NCI-H748 treated with DMSO at 0.1 percent for 48 hours (cell line): ENCODE measurements around the gene PNPLA3.

ENCODE experiments used
- DNase-seq: peaks from one replicate; lab custom pipeline; 2025; lab: John Stamatoyannopoulos, UW

The PNPLA3 gene

DNA sequence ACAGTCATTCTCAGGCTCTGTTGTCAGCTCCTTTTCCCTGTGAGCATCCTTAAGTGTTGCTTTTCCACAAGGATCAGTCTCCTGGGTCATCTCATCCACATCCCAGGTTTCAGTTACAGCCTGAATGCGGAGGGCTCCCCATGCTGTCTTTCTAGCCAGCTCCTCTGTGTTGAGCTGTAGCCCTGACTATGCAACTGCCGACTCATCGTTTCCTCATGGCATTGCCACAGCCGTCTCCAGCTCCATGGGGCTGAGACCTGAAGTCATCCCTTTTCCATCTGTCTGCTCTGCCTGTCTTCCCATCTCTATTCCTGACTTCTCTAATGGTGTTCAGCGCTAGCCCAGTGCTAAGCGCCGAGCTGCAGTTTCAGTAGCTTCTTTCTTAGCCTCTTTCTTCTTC, 43.5 kb downstream of the PNPLA3 start:
- DNase-seq: no peak

DNA sequence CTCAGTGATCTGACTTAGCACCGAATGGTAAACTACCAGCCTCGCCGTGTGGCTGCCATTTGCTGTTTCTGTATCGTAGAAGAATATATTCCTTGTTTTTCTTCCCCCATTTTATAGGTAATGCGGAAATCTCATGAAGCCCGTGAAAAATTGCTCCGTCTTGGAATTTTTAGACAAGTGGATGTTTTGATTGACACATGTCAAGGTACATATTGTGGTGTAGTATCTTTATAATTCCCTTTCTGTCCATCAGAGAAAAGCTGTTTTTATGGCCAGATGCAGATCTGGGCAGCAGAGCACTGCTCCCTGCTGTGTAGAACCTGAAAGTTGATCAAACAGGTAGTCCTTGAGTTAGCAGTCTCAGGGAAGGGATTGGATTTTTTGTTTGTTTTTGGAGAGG, 45.0 kb downstream of the PNPLA3 start:
- DNase-seq: no peak

DNA sequence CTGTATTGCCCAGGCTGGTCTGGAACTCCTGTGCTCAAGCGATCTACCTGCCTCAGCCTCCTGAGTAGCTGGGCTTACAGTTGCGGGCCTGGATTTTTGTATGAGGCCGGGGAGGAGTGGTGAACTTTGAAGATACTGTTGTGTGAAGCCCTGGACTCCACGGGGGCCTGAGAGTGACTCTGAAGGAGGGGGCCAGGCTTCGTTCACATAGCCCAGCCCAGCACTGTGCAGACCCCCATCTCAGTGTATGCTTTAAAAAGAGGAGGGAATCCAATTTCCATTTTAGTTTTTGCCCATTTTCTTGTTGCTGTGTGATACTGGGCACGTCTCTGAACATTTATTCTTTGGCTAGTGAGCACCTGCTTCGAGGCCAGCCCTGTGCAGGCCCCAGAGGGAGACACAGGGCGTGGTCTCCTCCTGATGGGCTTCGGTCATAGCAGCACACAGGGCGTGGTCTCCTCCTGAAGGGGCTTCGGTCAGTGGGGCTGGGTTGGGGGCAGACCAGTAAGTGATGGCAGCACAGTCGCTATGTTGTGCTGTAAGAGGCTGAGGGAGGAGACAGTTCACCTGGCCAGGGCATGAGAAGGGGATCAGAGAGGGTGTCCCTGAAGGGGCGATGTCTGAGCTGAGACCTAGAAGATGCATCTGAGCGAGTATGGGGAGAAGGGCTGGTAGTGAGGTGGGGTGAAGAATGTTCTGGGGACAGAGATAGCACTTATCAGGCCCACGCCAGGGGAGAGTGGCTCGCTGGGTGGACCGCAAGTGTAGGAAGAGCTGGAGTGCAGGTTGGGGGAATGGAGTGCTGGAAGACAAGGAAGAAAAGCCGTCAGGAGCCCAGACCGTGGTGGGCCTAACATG, 45.6 kb downstream of the PNPLA3 start:
- no peak for DNase-seq

DNA sequence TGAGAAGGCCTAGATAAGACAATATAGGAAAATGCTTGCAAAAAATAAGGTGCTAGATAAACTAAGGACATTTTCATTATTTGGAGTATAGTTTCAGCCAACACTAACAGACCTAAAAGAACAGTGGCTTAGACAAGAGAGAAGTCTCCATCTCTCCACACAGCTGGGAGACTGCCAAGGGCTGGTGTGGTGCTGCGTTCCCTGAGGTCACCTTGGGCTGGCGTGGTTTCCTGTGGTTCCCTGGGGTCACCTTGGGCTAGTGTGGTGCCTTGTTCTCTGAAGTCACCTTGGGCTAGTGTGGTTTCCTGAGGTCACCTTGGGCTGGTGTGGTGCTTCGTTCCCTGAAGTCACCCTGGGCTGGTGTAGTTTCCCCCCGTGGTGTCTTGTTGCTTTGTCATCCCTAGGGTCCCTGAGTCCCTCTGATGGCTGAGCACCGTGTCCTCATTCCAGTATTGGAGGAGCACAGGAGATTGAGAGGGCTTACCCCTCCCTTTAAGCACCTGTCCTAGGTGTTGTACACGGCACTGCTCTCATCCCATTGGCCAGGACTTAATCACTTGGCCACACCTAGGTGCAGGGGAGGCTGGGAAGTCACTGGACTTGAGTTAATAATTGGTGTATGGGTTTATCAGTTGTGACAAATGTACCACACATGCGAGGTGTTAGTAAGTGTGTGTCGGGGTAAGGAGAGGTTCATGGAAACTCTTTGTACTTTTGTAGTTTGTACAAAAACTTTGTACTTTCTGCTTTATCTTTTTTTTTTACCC, 46.6 kb downstream of the PNPLA3 start:
- no peak for DNase-seq

DNA sequence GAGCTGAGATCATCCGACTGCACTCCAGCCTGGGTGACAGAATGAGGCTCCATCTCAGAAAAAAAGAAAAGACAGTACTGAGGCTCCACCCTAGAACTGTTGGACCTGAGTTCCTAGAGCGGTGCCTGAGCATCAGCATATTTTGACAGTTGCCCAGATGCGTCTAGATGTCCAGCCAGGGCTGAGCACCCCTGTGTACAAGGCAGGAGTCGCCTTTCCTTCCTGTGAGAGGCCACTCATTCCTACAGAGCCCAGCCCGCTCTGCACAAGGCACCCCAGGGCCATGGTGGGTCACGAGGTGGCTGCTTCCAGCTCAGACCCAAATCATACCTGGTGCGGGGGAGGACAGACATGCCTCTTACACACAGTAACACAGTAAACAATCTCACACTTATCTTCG, 47.5 kb downstream of the PNPLA3 start:
- no peak for DNase-seq

DNA sequence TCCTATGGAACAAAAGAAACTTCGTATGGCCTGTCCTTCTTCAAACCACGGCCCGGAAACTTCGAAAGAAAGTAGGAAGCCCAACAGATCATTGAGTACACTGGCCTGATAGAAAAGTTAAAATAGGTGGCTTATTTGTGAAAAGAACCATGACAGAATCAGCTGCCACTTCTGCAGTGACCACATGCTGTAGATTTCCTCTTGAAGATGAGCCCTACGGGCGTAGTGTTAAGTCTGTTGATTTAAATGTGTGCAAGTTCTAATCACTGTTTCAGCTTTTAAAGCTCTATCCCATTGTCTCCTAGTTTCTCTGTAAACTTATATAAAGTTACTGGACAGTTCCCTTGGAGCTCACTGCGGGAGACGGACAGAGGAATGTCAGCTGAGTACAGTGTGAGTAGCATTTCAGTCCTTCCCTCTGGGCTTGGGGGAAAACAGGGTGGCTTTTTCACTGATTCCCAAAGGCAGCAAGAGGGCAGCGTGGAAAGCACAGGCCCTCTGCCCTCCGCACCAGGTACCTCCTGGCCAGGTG, 49.4 kb downstream of the PNPLA3 start:
- no peak for DNase-seq

DNA sequence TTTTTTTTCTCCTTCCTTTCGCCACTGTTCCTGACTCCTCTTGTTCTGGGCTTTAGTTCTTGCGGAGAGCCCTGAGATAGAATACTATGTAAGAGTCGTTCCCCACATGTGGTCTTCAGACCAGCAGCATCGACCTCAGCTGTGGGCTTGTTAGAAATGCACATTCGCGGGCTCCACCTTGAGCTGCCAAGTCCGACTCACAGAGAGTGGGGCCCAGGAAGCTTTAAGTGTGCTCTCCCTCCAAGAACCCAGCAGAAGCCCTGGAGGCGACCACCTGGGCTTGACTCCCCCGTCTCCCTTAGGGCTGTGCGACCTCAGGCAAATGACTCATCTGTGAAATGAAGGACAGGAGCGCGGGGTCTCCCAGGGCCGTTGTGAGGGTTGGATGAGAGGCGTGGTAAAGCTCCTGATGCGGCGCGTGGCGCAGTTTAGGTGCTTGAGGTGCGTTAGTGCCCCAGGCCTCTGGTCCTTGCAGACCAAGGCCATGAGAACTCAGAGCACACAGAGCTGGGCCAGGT, 50.5 kb downstream of the PNPLA3 start:
- no peak for DNase-seq

DNA sequence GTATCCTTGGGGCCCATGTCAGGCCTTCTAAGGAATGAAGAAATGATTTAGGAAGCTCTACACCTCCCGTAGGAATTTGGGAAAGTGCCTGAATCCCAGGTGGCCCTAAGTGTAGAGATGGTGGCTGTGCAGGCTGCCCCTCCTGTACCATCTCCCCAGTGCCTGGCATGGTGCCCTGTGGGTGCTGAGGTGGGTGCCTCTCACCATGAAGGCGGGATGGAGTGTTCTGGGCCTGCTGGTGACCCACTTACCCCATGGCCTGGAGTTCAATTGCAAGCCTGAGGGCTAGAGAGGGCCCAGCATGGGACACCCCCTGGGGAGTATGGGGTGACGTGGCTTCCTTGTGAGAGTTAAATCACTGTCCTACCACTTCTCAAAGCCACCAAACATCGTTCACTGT, 51.4 kb downstream of the PNPLA3 start:
- no peak for DNase-seq

DNA sequence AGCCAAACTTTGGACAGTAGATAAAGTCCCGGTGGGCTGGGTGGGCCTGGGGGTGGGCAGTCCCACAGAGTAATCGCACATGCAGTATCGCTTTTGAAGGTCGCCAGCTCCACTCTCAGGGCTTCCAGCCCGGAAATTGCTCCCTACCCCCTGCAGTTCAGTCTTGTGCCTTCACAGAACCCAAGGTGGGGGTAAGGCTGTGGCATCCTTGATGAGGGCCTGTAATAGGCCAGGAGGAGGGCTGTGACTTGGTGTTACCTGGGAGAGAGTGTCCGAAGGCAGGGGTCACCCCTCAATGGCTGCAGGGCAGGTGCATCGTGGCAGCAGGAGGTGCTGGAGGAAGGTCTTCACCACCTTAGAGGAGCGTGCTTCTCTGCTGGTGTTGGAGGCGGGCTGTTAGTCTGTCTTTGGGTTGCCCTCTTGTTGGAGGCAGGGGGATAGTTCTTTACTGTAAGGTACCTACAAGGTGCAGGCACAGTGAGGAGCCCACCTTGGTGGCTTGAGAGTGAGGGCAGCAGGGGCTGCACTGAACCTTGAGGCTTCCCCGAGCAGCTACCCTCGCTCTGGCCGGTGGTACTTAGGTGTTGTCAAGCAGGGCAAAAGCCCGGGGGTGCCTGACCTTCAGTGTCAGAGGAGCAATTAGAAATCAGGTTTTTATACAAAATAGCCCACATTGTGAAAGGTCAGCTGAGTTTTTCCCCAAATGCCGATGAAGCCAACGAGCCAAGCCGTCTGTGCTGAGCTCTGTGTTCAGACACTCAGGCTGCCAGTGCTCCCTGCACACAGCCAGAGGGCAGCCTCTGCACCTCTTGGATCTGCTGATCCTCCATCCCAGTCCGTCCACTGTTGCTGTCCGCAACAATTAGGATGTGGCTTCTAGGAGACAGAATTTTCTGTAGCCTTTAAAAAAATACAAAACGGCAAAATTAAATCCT, 53.5 kb downstream of the PNPLA3 start:
- DNase-seq: no peak

DNA sequence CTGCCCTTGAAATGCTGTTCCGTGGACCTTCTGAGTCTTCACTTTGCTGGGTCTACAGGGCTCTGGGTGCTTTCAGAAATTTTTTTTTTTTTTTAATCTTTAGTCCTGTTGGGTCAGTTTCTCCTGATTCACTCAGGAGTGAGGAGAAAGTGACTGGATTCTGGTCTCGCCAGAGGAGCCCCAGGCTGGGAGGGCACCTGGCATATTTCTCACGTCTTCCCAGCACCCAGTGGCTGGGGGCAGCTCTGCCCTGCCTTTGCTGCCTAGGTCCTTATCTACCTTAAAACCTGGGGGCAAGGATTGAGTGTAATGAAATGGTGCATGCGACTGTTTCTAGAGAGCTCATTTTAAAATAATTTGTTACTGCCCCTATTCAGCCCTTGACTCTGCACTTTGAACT, 55.0 kb downstream of the PNPLA3 start:
- DNase-seq: no peak

DNA sequence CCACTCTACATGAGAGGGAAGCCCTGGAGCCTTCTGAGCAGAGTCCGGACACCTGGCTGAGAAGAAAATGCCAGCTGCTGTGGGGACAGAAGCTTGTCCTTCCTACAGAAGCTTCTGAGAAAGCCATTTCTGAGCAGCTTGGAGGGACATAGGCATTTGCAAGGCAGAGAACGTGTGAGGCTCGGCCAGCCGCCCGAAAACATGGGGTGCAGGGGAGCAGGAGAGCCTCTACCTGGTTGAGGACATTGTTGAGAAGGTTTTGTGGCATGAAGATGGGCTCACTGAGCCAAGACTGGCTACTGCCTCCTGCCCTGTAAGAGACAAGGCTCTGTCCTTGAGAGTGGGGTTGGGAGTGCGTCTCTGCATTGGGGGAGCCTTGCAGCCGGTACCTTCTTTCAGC, 57.0 kb downstream of the PNPLA3 start:
- no peak for DNase-seq

DNA sequence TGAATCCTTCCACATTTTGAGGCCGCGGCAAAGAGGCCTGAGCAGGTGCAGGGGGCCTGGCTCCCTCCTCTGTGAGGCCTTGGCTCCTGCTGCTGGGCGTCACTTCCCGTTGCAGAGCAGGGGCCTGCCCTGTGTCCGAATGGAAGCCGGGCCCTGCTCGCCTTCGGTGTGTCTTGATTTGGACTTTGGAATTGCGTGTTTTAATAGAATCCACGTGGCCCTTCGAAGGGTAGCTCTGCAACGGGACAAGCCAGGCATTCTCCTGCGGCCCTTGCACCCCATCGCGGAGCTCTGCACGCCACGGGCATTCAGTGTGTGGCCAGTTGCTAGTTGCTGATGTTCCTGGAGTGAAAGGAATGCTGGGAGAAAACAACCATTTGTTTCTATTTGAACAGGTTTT, 57.4 kb downstream of the PNPLA3 start:
- DNase-seq: no peak

DNA sequence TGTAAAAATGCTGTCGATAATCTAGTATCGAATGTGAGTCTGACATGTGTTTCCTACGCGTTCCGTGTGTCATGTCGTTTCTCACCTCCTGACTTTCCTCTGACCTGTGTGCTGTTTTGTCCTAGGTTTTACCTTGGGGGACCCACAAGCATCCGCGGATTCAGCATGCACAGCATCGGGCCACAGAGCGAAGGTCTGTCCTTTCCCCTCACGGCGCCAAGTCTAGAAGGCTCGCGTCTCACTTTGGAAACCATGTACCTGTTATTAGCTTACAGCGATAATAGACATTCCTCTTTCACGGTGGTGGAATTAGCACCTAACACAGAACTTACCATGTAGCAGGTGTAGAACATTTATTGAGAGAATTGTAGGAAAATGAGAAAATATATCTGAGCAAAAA, 60.2 kb downstream of the PNPLA3 start:
- no peak for DNase-seq

DNA sequence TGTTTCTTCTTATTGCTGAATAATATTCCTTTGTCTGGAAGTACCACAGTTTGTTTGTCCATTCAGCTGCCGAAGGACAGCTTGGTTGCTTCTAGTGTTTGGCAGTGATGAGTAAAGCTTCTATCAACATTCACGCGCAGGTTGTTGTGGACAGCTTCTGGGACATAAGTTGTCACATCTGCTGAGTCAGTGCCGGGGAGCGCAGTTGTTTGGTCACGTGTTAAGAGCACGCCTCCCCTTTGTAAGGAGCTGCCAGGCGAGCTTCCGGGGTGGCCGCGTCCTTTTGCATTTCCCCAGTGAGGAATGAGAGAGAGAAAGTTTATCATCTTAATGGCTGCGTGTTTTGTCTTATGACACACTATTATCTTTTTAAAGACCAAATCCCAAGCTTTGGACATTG, 61.9 kb downstream of the PNPLA3 start:
- DNase-seq: no peak

DNA sequence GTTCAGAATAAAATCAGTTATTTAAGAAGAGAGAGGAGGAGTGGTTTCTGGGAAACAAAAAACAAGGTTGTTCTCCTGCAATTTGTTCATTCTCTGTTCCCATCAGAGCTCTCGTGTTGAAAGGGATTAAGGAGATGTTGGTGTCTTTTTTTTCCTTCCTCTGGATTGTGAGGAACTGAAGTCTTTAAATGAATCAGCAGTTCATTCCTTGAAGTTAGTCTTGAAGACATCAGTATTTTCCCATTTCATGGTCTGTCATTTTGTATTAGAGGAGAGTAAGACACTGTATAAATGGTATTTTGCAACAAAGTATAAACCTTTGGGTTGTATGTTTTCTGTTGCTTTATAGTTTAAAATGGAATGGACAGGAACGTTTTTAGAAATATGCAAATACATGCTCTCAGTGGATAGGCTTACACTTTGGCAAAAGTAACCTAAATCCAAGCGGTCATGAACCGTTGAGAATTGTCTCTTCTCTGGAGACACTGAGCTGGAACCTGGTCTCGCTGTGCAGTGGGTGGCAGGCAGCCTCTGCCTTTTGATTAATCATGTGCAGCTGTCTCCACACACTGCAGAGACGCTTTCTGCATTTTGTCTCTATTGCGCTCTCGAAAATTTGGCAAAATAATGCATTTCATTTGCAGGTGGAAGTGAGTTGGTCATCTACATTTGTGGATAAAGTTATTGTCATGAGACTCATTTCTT, 64.7 kb downstream of the PNPLA3 start:
- no peak for DNase-seq

DNA sequence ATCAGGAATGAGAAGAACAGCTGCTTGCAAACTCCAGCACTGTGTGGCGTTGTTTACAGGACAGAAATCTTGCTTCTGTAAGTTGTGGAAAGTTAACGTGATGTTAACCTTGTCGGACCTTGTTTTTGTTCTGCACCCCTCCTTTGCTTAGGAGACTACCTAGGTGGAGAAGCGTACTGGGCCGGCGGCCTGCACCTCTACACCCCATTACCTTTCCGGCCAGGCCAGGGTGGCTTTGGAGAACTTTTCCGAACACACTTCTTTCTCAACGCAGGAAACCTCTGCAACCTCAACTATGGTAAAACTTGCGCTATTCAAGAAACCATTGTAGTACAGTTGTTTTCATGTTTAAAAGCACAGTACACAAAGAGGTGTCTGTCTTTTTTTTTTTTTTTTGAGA, 65.4 kb downstream of the PNPLA3 start:
- DNase-seq: no peak

DNA sequence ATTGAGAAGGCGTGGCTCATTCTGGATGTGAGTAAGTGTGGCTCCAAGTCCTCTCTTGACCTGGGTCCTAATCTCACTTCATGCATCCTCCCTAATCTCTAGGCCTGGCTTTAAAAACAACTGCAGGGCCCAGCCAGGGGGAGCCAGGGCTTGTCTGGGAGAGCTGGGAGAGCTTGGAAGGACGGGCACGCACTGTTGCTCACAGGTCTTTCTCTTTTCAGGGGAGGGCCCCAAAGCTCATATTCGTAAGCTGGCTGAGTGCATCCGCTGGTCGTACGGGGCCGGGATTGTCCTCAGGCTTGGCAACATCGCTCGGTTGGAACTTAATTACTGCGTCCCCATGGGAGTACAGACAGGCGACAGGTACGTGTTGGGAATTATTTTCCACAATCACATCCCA, 66.4 kb downstream of the PNPLA3 start:
- no peak for DNase-seq

DNA sequence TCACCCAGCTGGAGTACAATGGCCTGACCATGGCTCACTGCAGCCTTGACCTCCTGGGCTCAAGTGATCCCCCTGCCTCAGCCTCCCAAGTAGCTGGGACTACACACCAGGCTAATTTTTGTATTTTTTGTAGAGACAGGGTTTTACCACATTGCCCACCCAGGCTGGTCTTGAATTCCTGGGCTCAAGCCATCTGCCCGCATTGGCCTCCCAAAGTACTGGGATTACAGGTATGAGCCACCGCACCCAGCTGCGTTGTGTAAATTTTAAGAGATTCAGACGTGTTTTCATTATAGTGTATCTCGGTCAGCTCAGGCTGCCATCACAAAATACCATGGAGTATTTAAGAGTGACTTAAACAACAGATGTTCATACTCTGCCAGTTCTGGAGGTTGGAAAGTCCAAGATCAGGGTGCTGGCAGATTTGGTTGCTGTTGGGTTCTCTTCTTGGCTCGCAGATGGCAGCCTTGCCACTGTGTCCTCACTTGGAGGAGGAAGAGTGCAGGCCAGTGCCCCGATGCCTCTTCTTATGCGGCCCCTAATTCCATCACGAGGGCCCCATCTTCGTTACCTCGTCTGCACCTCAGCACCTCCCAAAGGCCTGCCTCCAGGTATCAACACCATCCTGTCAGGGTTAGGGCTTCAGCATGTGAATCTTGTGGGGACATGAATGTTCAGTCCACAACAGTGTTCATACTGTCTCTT, 67.9 kb downstream of the PNPLA3 start:
- no peak for DNase-seq

DNA sequence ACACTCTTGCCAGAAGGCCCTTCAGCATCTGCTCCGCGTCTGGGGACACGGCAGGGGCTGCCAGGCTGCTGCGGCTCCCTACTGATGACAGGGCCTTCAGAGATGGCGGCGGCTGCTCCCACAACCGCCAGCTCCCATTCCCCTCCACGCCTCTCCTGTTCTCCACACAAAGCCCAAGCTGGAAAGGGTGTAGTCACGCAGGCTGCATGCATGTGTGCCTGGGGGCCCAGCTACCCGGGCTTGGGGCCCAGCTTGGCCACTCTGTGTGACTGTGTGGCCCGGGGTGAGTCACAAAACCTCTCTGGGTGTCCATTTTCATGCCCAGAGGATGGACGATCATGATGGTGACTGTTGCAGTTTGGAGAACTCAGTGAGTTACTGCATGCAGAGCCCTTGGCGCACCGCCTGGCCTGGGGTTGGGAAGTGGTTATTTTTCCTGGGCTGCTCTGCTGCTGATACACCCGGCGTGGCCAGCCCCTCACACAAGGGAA, 68.8 kb downstream of the PNPLA3 start:
- no peak for DNase-seq

DNA sequence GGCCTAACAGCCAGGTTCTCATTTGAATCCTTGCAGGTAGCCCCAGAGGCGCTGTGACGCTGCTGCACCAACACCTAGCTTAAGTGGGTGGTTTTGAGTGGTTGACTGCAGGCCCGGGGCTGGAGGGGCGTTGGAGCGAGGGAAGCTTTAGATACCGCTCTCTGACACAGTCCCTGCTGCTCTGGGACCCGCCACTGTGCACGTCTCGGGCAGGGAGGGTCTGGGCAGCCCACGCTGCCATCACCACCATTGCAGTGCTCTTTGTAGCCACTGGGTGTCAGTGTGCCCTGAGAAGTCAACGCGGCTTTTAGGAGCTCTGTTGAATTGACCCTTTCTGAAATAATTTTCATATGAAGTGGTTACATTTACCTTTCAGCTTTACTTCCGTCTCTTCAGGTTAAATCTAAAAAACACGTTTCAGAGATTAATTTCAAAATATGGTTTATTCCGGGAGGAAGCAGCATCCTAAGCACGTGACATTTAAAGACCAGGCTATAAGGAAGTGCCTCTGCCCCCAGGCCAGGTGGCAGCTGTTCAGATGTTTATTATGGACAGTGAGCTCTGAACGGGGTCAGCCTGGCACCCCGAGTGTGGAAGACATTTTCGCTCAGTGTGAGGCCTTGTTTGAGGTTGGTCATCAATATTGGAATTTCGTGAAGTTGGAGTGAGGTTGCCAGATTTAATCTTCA, 69.6 kb downstream of the PNPLA3 start:
- peak; percentile 7 for DNase-seq
